Retinal pigment epithelial cell (primary cell): Measurements from ENCODE around the gene NCKAP5.

Source experiments
- DNase-seq: peaks from one replicate; pipeline ENCODE4 v3.0.0-alpha.2; 2010; ENCODE audit warnings: low read depth
- H3K4me3 ChIP-seq: 2 replicates; pipeline ENCODE4 v1.5.1; 2011; ENCODE audit warnings: mild to moderate bottlenecking, low read length, control low read depth, moderate library complexity
- CTCF ChIP-seq: conservative IDR thresholded peaks from 2 replicates; pipeline ENCODE4 v1.5.1; 2011; ENCODE audit warnings: low read depth, low read length, control low read depth, inconsistent platforms

The NCKAP5 gene

GRCh38 chr2:132642415-132642814 is 925.8 kb downstream of the NCKAP5 start:
- H3K4me3 ChIP-seq = no peak overlapping the region
- no peak for TF ChIP-seq CTCF
- no peak for DNase-seq

GRCh38 chr2:132641819-132642218 is 926.4 kb downstream of the NCKAP5 start:
- DNase-seq = no peak
- no peak overlapping the region for H3K4me3 ChIP-seq
- no peak for TF ChIP-seq CTCF

GRCh38 chr2:132640116-132640515 is 928.1 kb downstream of the NCKAP5 start:
- TF ChIP-seq CTCF = no peak
- H3K4me3 ChIP-seq = no peak overlapping the region
- DNase-seq = no peak

DNA sequence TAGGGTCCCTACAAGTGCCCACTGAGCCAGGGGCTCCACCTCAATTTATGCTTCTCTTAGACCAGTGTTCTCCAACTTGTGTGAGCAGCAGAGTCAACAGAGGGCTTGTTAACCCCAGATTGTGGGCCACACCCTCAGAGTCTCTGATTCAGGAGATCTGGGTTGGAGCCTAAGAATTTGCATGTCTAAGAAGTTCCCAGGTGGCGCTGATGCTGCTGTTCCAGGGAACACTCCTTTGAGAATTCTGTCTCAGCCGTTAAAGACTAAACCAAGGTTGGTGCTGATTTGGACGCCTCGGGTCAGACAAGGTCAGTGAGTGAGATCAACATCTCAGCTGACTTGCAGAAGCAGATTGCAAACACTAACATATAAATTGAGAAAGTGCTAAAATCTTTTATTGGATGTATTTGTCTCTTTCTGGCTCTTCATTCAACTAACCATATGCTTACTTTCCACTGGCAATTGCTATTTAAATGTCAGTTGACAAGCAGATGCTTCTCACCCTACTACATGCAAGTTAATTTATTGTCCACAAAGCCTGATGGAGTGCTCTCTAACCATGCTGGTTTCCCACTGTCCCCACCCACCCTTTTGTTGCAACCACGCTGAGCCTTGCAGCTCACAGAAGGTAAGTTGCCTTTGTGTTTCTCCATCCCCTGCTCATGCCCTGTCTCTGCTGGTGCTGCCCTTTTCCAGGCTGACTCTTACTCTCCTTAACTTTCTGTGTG is 929.8 kb downstream of the NCKAP5 start:
- no peak for DNase-seq
- no peak overlapping the region for H3K4me3 ChIP-seq
- no peak for TF ChIP-seq CTCF

GRCh38 chr2:132636346-132636745 is 931.9 kb downstream of the NCKAP5 start:
- no peak for TF ChIP-seq CTCF
- H3K4me3 ChIP-seq = no peak overlapping the region
- no peak for DNase-seq

DNA sequence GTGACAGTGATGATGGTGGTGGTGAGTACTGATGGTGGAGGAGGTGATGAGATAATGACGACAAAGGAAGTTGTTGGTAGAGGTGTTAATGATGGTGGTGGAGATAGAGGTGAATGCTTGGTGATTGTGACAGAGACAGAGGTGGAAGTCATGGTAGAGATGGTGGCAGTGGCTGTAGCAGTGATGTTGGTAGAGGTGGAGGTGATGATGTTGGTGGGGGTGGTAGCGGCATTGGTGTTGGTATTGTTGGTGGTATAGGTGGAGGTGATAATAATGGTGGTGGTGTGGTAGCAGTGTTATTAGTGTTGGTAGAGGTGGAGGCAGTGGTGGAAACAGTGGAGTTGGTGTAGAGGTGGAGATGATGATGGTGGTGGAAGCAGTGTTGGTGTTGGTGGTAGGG is 934.6 kb downstream of the NCKAP5 start:
- no peak for DNase-seq
- no peak overlapping the region for H3K4me3 ChIP-seq
- TF ChIP-seq CTCF = no peak

- peak; percentile 39 for DNase-seq
- H3K4me3 ChIP-seq = no peak overlapping the region
- no peak for TF ChIP-seq CTCF
Observed at GRCh38 chr2:132632000-132632649, 936.1 kb downstream of the NCKAP5 start.
